Brain microvascular endothelial cell (primary cell): ENCODE data around the gene DCUN1D2.

Source experiments
- DNase-seq: peaks from one replicate; pipeline ENCODE4 v3.0.0-alpha.2; 2020
- H3K27ac ChIP-seq: fragments of 250-450 bp; sonication (Bioruptor Pico); 2 replicates; pipeline ENCODE4 v1.5.1; 2020; ENCODE audit warnings: mild to moderate bottlenecking, moderate library complexity
- H3K27me3 ChIP-seq: fragments of 250-450 bp; sonication (Bioruptor Pico); replicated peaks from 2 replicates; pipeline ENCODE4 v1.5.1; 2020; ENCODE audit warnings: mild to moderate bottlenecking
- H3K36me3 ChIP-seq: fragments of 250-450 bp; sonication (Bioruptor Pico); replicated peaks from 2 replicates; pipeline ENCODE4 v1.5.1; 2020; ENCODE audit warnings: mild to moderate bottlenecking
- H3K4me3 ChIP-seq: 2 replicates; pipeline ENCODE4 v1.5.1; 2011; ENCODE audit warnings: low read depth, mild to moderate bottlenecking, control low read depth, low read length, moderate library complexity
- CTCF ChIP-seq: IDR thresholded peaks from 2 replicates; pipeline ENCODE4 v1.5.1; 2011; ENCODE audit warnings: low read depth, mild to moderate bottlenecking, moderate library complexity, low read length, control low read depth, inconsistent platforms; ENCODE audit errors: missing control alignments
- in situ Hi-C: cut with HindIII; loops from 2 replicates; pipeline ENCODE4 v1.10.0; 2017; ENCODE audit warnings: low sequenced_read_pairs, low pct_ligation_motif_present

The DCUN1D2 gene

GRCh38 chr13:113418722-113419049, 71.8 kb downstream of the DCUN1D2 start:
- TF ChIP-seq CTCF: no peak
- Histone ChIP-seq H3K4me3 (no peak overlapping the region), H3K27me3 (no peaks in the 10 kb centered on the region), H3K27ac (no peak overlapping the region), H3K36me3 (no peaks in the 10 kb centered on the region)
- in situ Hi-C loops: no loop called here
- DNase-seq: no peak

- TF ChIP-seq CTCF: no peak
- in situ Hi-C loops: no loop called here
- no peaks in the 10 kb centered on the region for H3K36me3 ChIP-seq
- H3K27me3 ChIP-seq: no peaks in the 10 kb centered on the region
- no peak overlapping the region for H3K4me3 ChIP-seq
- DNase-seq: no peak
- no peak overlapping the region for H3K27ac ChIP-seq
Measured at GRCh38 chr13:113417836-113418721, 72.4 kb downstream of the DCUN1D2 start.

- Histone ChIP-seq H3K27ac (no peak overlapping the region), H3K27me3 (no peaks in the 10 kb centered on the region), H3K4me3 (no peak overlapping the region), H3K36me3 (no peaks in the 10 kb centered on the region)
- no peak for TF ChIP-seq CTCF
- in situ Hi-C loops: no loop called here
- no peak for DNase-seq
Measured at GRCh38 chr13:113417008-113417751, 73.3 kb downstream of the DCUN1D2 start.

GRCh38 chr13:113415825-113416224, 74.7 kb downstream of the DCUN1D2 start:
- no peak for TF ChIP-seq CTCF

GRCh38 chr13:113415032-113415431, 75.5 kb downstream of the DCUN1D2 start:
- Histone ChIP-seq H3K27me3 (no peaks in the 10 kb centered on the region), H3K4me3 (no peak overlapping the region), H3K36me3 (no peaks in the 10 kb centered on the region), H3K27ac (no peak overlapping the region)
- no peak for DNase-seq
- in situ Hi-C loops: no loop called here
- TF ChIP-seq CTCF: no peak

More at GRCh38 chr13:113415825-113416224, 74.7 kb downstream of the DCUN1D2 start:
- DNase-seq: no peak
- H3K27ac ChIP-seq: no peak overlapping the region
- H3K4me3 ChIP-seq: no peak overlapping the region
- in situ Hi-C loops: no loop called here
- no peaks in the 10 kb centered on the region for H3K36me3 ChIP-seq
- H3K27me3 ChIP-seq: no peaks in the 10 kb centered on the region
